ENCODE data around the gene XPC. TPM values are rescaled to one million over a fixed set of nuclear protein-coding genes. Genes with fewer than 3 reads are reported as not detected.

The XPC gene
- total RNA-seq, 1 donor from 2014 or later, result 26.8 TPM

DNA sequence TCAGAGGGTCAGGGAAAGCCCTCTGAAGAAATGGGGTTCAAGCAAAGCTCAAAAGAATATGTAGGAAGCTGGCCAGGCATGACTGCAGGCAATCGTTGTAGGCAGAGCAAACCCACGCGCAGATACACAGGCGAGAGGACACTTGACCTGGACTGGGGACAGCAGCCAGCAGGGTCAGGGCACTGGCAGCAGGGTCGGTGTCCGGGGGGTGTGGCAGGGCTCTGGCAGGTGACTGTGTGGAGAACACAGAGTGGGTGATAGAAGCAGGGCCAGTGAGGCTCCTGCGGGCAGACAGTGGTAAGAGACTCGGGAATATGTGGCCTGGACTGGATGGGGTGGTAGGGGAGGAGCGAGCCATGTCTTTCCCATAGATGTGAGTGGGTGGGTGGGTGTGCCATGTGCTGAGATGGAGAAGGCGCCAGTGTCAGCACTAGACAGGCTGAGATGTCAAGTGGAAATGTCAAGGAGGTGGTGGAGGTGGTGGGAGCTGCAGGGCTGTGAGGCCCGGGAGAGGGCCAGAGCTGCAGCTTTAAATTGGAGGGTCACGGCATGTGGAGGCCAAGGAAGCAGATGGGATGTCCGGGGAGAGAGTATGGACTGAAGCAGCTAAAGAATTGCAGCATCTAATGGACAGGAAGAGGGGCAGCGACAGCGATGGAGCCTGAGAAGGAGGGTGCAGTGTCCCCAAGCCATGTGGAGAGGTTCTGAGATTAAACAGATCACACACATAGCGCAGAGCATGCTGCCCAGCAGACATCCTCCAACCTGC is 40.1 kb downstream of the XPC start:
- DNase-seq (ENCODE audit: low spot score), result peak; percentile 87
- Mint-ChIP-seq H3K27me3 (ENCODE audit: low read depth) (no peaks in the 10 kb centered on the region), H3K9me3 (ENCODE audit: low read depth) (no peaks in the 10 kb centered on the region), H3K27ac (ENCODE audit: unreplicated experiment) (peak overlapping the region; percentile 45), H3K4me1 (ENCODE audit: low read depth) (peaks cover 42% of the 10 kb centered on the region), H3K4me3 (ENCODE audit: unreplicated experiment) (no peak overlapping the region), H3K36me3 (ENCODE audit: low read depth) (peaks cover 30% of the 10 kb centered on the region)
- TF ChIP-seq, protein P1, sequence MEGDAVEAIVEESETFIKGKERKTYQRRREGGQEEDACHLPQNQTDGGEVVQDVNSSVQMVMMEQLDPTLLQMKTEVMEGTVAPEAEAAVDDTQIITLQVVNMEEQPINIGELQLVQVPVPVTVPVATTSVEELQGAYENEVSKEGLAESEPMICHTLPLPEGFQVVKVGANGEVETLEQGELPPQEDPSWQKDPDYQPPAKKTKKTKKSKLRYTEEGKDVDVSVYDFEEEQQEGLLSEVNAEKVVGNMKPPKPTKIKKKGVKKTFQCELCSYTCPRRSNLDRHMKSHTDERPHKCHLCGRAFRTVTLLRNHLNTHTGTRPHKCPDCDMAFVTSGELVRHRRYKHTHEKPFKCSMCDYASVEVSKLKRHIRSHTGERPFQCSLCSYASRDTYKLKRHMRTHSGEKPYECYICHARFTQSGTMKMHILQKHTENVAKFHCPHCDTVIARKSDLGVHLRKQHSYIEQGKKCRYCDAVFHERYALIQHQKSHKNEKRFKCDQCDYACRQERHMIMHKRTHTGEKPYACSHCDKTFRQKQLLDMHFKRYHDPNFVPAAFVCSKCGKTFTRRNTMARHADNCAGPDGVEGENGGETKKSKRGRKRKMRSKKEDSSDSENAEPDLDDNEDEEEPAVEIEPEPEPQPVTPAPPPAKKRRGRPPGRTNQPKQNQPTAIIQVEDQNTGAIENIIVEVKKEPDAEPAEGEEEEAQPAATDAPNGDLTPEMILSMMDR (IDR thresholded peaks at IDR 0.05), result no peak

DNA sequence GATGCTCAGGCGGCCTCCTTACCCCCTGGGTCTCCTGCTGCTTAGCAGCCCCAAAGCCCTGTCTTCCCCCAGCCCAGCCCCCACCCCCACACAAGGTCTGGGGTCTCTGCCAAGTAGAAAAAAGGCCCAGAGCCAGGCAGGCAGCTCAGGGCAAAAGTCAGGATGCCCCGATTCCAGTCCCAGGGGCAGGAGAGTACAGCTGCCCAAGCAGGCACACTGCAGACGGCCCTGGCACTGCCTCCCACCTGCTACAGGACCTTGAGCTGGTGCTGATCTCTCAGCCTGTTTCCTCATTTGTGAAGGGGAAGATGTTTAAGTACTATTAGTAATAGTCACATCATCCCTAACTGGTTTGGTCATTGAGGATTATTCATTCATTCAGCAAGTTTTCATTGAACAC is 41.0 kb downstream of the XPC start:
- no peak overlapping the region for H3K4me3 Mint-ChIP-seq (ENCODE audit: unreplicated experiment)
- no peak overlapping the region for H3K27ac Mint-ChIP-seq (ENCODE audit: unreplicated experiment)
- no peaks in the 10 kb centered on the region for H3K9me3 Mint-ChIP-seq (ENCODE audit: low read depth)
- TF ChIP-seq, protein P1 (IDR thresholded peaks at IDR 0.05), result no peak
- peaks cover 33% of the 10 kb centered on the region for H3K4me1 Mint-ChIP-seq (ENCODE audit: low read depth)
- peak; percentile 69 for DNase-seq (ENCODE audit: low spot score)
- no peaks in the 10 kb centered on the region for H3K27me3 Mint-ChIP-seq (ENCODE audit: low read depth)
- H3K36me3 Mint-ChIP-seq (ENCODE audit: low read depth), result peaks cover 38% of the 10 kb centered on the region

DNA sequence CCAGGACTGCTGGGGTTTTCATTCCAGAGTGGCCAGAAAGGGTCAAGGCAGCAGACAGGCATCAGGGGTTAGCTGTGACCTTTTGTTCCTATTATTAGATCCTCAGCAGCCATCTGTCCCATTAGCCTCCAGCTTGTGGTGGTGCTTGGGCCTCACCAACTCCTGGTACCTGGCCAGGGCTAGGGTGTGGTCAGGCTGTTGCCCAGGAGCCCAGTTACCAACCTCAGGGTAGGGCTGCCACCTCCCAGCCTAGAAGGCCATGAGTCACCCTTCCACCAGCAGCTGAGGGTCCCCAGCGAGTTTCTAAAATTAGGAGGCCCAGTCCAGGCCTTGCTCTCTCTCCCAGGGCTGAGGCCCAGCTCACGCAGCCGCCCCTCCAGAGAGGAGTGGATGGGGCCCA is 41.4 kb downstream of the XPC start:
- H3K36me3 Mint-ChIP-seq (ENCODE audit: low read depth), result peaks cover 39% of the 10 kb centered on the region
- peaks cover 29% of the 10 kb centered on the region for H3K4me1 Mint-ChIP-seq (ENCODE audit: low read depth)

DNA sequence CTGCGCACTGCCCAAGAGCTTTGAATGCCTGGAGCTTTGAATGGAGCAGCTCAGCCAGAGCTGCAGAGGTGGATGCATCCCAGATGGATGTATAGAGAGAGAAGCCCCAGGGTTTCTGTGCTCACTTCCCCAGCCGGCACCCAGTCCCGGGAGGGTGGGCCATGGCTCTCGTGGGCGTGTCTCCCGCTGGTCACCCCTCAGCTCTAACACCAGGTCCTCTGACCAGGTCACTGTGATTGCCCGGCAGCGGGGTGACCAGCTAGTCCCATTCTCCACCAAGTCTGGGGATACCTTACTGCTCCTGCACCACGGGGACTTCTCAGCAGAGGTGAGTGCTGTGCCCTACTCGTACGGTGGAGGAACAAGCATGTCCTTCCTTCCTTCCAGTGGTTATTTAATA is 42.8 kb downstream of the XPC start:
- peaks cover 19% of the 10 kb centered on the region for H3K4me1 Mint-ChIP-seq (ENCODE audit: low read depth)
- no peak for DNase-seq (ENCODE audit: low spot score)
- TF ChIP-seq, protein P1 (IDR thresholded peaks at IDR 0.05), result no peak
- H3K27ac Mint-ChIP-seq (ENCODE audit: unreplicated experiment), result no peak overlapping the region
- H3K27me3 Mint-ChIP-seq (ENCODE audit: low read depth), result no peaks in the 10 kb centered on the region
- H3K4me3 Mint-ChIP-seq (ENCODE audit: unreplicated experiment), result no peak overlapping the region
- H3K9me3 Mint-ChIP-seq (ENCODE audit: low read depth), result no peaks in the 10 kb centered on the region
- peaks cover 44% of the 10 kb centered on the region for H3K36me3 Mint-ChIP-seq (ENCODE audit: low read depth)

More for the DNA sequence above, 41.4 kb downstream of the XPC start:
- H3K27me3 Mint-ChIP-seq (ENCODE audit: low read depth), result no peaks in the 10 kb centered on the region
- no peak overlapping the region for H3K4me3 Mint-ChIP-seq (ENCODE audit: unreplicated experiment)
- H3K27ac Mint-ChIP-seq (ENCODE audit: unreplicated experiment), result no peak overlapping the region
- H3K9me3 Mint-ChIP-seq (ENCODE audit: low read depth), result no peaks in the 10 kb centered on the region
- TF ChIP-seq, protein P1 (IDR thresholded peaks at IDR 0.05), result no peak
- no peak for DNase-seq (ENCODE audit: low spot score)

DNA sequence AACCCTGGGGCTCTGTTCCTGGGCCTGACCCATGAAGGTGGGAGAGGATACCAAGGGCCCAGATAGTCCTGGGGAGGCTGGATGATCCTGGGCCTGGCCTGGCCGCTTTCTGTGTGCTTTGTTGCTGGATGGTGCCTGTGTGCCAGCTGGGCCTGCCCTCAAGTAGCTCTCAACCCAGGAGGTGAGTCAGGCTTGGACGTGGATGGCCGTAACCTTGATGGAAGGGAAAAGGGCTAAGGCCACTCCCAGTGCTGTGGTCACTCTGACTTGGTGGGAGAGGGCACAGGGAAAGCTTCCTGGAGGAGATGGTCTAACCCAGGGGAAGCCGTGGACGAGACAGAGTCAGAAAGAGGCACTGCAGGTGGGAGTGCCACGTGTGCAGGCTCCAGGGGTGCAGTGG is 44.1 kb downstream of the XPC start:
- H3K27me3 Mint-ChIP-seq (ENCODE audit: low read depth), result no peaks in the 10 kb centered on the region
- TF ChIP-seq, protein P1 (IDR thresholded peaks at IDR 0.05), result no peak
- no peak overlapping the region for H3K4me3 Mint-ChIP-seq (ENCODE audit: unreplicated experiment)
- no peak overlapping the region for H3K27ac Mint-ChIP-seq (ENCODE audit: unreplicated experiment)
- DNase-seq (ENCODE audit: low spot score), result no peak
- H3K4me1 Mint-ChIP-seq (ENCODE audit: low read depth), result peaks cover 14% of the 10 kb centered on the region
- no peaks in the 10 kb centered on the region for H3K9me3 Mint-ChIP-seq (ENCODE audit: low read depth)
- H3K36me3 Mint-ChIP-seq (ENCODE audit: low read depth), result peaks cover 50% of the 10 kb centered on the region

Data from chondrocyte (in vitro differentiated cells).